ENCODE results near the gene PDE7B. TPM values are rescaled to one million over a fixed set of nuclear protein-coding genes. Genes with fewer than 3 reads are reported as not detected.

PDE7B gene
- total and polyA plus RNA-seq, 2 of the 13 experiments (the other 11 are each of a cell fraction or from before 2014, with no cell fraction given), result not detected

DNA sequence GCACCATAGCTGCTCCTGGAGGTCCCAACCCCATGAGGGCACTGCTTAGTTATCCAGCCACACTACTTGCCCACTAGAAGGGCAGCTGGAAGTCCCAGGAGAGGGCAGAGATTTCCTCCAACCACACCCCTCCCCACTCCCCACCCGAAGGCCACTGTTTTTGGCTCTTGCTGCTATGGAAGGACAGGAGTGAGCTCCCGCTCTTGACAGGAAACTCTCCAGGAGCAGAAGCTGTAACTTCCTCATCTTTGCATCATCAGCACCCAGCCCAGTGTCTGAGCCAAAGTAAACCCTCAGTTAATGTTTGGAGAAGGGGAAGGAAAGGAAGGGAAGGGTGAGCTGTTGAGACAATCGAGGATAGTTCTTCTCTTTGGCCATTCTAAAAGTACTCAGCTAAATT lies 277.9 kb downstream of the PDE7B start (continued):
- no peak for TF ChIP-seq SOX13 (IDR thresholded peaks at IDR 0.05)
- TF ChIP-seq SOX13 (CRISPR knock-in tag; conservative IDR thresholded peaks at IDR 0.05 in 1 of 2, IDR thresholded peaks at IDR 0.05 in 1 of 2), result no peak
- TF ChIP-seq, protein P1, sequence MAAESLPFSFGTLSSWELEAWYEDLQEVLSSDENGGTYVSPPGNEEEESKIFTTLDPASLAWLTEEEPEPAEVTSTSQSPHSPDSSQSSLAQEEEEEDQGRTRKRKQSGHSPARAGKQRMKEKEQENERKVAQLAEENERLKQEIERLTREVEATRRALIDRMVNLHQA (CRISPR knock-in tag; IDR thresholded peaks at IDR 0.05), result no peak
- no peak for TF ChIP-seq ZNF136 (CRISPR knock-in tag; IDR thresholded peaks at IDR 0.05; ENCODE audit: low read depth)
- no peak for TF ChIP-seq FOXK1 (CRISPR knock-in tag; IDR thresholded peaks at IDR 0.05; ENCODE audit: borderline replicate concordance, low read depth)
- no peak for TF ChIP-seq RARG (CRISPR knock-in tag; IDR thresholded peaks at IDR 0.05; ENCODE audit: low read depth)

DNA sequence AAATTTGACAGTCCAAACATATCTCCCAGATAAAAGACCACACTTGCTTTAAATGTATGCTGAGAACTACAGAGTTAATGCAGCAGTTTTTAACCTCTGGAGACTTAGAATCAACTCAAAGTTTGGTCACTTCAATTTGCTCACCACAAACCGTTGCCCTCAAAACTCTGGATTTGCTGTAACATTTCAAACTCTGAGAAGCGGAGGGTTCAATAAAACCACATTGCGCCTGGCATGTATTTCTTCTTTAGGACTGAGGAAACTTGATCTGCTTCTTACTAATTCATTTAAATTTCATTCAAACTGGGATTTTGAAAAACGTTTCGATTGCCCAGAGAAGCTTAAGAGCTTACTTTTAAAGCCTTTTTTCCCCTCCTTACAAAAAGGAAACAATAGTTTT lies 282.8 kb downstream of the PDE7B start:
- WGBS (ENCODE audit: low lambda C conversion rate), result 34% methylated on average over 5 of the region's 5 CpGs
- no peaks in the 10 kb centered on the region for H4K20me1 ChIP-seq (ENCODE audit: insufficient read depth, low read length)
- ATAC-seq (no peak), DNase-seq (ENCODE audit: low spot score) (no peak), FAIRE-seq (no peak)
- H3K4me1 ChIP-seq (ENCODE audit: insufficient read depth, low read length), result no peaks in the 10 kb centered on the region
- H3K4me2 ChIP-seq (ENCODE audit: low read depth, low read length), result no peak overlapping the region
- H3K9ac ChIP-seq (ENCODE audit: insufficient read depth, low read depth, low read length), result no peak overlapping the region
- in situ Hi-C loops (cut with HindIII; ENCODE audit: extremely low pct_ligation_motif_present, low pct_unique_long_range_greater_than_20kb) (no loop called here), intact Hi-C loops (cut with micrococcal nuclease; ENCODE audit: unreplicated experiment) (no loop called here)
- H3K9me3 ChIP-seq (ENCODE audit: low read length), result no peaks in the 10 kb centered on the region
- no peak for TF ChIP-seq ZSCAN12 (CRISPR knock-in tag; IDR thresholded peaks at IDR 0.05)
- TF ChIP-seq MEIS2 (CRISPR knock-in tag; IDR thresholded peaks at IDR 0.05), result no peak
- TF ChIP-seq, protein P2, sequence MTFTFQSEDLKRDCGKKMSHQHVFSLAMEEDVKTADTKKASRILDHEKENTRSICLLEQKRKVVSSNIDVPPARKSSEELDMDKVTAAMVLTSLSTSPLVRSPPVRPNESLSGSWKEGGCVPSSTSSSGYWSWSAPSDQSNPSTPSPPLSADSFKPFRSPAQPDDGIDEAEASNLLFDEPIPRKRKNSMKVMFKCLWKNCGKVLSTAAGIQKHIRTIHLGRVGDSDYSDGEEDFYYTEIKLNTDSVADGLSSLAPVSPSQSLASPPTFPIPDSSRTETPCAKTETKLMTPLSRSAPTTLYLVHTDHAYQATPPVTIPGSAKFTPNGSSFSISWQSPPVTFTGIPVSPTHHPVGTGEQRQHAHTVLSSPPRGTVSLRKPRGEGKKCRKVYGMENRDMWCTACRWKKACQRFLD (CRISPR knock-in tag; IDR thresholded peaks at IDR 0.05; ENCODE audit: borderline replicate concordance), result no peak
- TF ChIP-seq, protein P3, sequence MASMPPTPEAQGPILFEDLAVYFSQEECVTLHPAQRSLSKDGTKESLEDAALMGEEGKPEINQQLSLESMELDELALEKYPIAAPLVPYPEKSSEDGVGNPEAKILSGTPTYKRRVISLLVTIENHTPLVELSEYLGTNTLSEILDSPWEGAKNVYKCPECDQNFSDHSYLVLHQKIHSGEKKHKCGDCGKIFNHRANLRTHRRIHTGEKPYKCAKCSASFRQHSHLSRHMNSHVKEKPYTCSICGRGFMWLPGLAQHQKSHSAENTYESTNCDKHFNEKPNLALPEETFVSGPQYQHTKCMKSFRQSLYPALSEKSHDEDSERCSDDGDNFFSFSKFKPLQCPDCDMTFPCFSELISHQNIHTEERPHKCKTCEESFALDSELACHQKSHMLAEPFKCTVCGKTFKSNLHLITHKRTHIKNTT (CRISPR knock-in tag; IDR thresholded peaks at IDR 0.05), result no peak
- no peak for TF ChIP-seq SNRNP70 (IDR thresholded peaks at IDR 0.05; ENCODE audit: low read depth, low read length)
- TF ChIP-seq SPEN (CRISPR knock-in tag; IDR thresholded peaks at IDR 0.05; ENCODE audit: low read depth), result no peak
- TF ChIP-seq RXRB (CRISPR knock-in tag; IDR thresholded peaks at IDR 0.05; ENCODE audit: borderline replicate concordance), result no peak
- no peak for TF ChIP-seq TOPORS (CRISPR knock-in tag; IDR thresholded peaks at IDR 0.05)
- TF ChIP-seq, protein P4, sequence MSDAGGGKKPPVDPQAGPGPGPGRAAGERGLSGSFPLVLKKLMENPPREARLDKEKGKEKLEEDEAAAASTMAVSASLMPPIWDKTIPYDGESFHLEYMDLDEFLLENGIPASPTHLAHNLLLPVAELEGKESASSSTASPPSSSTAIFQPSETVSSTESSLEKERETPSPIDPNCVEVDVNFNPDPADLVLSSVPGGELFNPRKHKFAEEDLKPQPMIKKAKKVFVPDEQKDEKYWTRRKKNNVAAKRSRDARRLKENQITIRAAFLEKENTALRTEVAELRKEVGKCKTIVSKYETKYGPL (CRISPR knock-in tag; IDR thresholded peaks at IDR 0.05), result no peak
- TF ChIP-seq, protein P5, sequence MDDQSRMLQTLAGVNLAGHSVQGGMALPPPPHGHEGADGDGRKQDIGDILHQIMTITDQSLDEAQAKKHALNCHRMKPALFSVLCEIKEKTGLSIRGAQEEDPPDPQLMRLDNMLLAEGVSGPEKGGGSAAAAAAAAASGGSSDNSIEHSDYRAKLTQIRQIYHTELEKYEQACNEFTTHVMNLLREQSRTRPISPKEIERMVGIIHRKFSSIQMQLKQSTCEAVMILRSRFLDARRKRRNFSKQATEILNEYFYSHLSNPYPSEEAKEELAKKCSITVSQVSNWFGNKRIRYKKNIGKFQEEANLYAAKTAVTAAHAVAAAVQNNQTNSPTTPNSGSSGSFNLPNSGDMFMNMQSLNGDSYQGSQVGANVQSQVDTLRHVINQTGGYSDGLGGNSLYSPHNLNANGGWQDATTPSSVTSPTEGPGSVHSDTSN (CRISPR knock-in tag; IDR thresholded peaks at IDR 0.05; ENCODE audit: borderline replicate concordance), result no peak
- TF ChIP-seq AHR (CRISPR knock-in tag; IDR thresholded peaks at IDR 0.05), result no peak
- no peak overlapping the region for H3K4me3 ChIP-seq (replicated peaks in 1 of 3; ENCODE audit: insufficient read depth in 1 of 3, low read depth in 2 of 3, low read length in 3 of 3)
- H3K27ac ChIP-seq (ENCODE audit: extremely low read length, insufficient read depth, low read length), result no peak overlapping the region
- H3K79me2 ChIP-seq (ENCODE audit: insufficient read depth, low read length), result no peaks in the 10 kb centered on the region
- POLR2A ChIA-PET, result no interaction called here
- CTCF ChIA-PET (ENCODE audit: low intra/inter-chr PET ratio, low total read pairs), result no interaction called here
- H3K36me3 ChIP-seq (replicated peaks in 1 of 2; ENCODE audit: control insufficient read depth in 1 of 2, insufficient read depth in 2 of 2, low read length in 2 of 2), result no peaks in the 10 kb centered on the region
- BruUV-seq (replicated peaks), result no TSS peak
- H3K27me3 ChIP-seq (ENCODE audit: control insufficient read depth in 1 of 2, insufficient read depth in 2 of 2, low read length in 2 of 2), result no peaks in the 10 kb centered on the region
- no peak overlapping the region for H2AFZ ChIP-seq (ENCODE audit: low read length)
